Progenitor cell of endocrine pancreas (in vitro differentiated cells): Measurements from ENCODE around the gene SGK2. TPM values are rescaled to one million over a fixed set of nuclear protein-coding genes. Genes with fewer than 3 reads are reported as not detected.

Source experiments
- DNase-seq: peaks from one replicate; pipeline ENCODE4 v3.0.0; 2021; ENCODE audit warnings: low spot score; ENCODE audit not compliant: unreplicated experiment
- H3K27ac Mint-ChIP-seq: 2 replicates; pipeline ENCODE4 v1.8.0; 2021; ENCODE audit warnings: mild to moderate bottlenecking, moderate library complexity, mixed read lengths
- H3K27me3 Mint-ChIP-seq: 2 replicates; pipeline ENCODE4 v1.8.0; 2021; ENCODE audit warnings: mixed read lengths
- H3K36me3 Mint-ChIP-seq: 2 replicates; pipeline ENCODE4 v1.8.0; 2022; ENCODE audit warnings: mixed read lengths; ENCODE audit not compliant: insufficient read depth
- H3K4me1 Mint-ChIP-seq: 2 replicates; pipeline ENCODE4 v1.8.0; 2021; ENCODE audit warnings: low read depth, mixed read lengths
- H3K4me3 Mint-ChIP-seq: 2 replicates; pipeline ENCODE4 v1.8.0; 2021; ENCODE audit warnings: low read depth, mild to moderate bottlenecking, moderate library complexity, mixed read lengths
- H3K9me3 Mint-ChIP-seq: 2 replicates; pipeline ENCODE4 v1.8.0; 2021; ENCODE audit warnings: low read depth, mixed read lengths
- CTCF ChIP-seq: fragments of 200-600 bp; sonication (generic); IDR thresholded peaks from one replicate; pipeline ENCODE4 v1.5.0; 2021; ENCODE audit warnings: antibody characterized with exemption, mild to moderate bottlenecking; ENCODE audit not compliant: unreplicated experiment
- total RNA-seq: library from RNA; stranded (reverse); gene quantifications from 2 replicates; pipeline ENCODE4 v1.2.1, GENCODE V29; 2021

SGK2 gene
- total RNA-seq, 1 donor from 2014 or later = 8.9 TPM

DNA sequence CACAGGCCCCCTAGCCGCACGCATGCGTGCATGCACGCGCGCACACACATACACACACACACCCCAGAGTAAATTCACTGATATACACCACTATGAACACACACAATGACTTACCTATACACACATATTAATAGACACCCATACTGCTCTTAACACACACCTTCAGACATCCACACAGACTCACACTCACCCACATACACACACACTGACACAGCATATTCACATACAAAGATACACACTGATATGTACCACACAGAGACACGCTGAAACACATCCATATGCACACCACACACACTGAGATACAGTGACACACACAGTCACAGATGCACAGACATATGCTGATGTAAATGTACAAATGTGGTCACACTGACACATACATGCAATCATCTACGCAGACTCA lies 5.6 kb downstream of the SGK2 start:
- Mint-ChIP-seq H3K27ac (no peak overlapping the region), H3K9me3 (no peaks in the 10 kb centered on the region), H3K36me3 (no peaks in the 10 kb centered on the region), H3K4me3 (no peak overlapping the region), H3K4me1 (peaks cover 5% of the 10 kb centered on the region), H3K27me3 (no peaks in the 10 kb centered on the region)
- TF ChIP-seq CTCF = no peak
- DNase-seq = no peak

DNA sequence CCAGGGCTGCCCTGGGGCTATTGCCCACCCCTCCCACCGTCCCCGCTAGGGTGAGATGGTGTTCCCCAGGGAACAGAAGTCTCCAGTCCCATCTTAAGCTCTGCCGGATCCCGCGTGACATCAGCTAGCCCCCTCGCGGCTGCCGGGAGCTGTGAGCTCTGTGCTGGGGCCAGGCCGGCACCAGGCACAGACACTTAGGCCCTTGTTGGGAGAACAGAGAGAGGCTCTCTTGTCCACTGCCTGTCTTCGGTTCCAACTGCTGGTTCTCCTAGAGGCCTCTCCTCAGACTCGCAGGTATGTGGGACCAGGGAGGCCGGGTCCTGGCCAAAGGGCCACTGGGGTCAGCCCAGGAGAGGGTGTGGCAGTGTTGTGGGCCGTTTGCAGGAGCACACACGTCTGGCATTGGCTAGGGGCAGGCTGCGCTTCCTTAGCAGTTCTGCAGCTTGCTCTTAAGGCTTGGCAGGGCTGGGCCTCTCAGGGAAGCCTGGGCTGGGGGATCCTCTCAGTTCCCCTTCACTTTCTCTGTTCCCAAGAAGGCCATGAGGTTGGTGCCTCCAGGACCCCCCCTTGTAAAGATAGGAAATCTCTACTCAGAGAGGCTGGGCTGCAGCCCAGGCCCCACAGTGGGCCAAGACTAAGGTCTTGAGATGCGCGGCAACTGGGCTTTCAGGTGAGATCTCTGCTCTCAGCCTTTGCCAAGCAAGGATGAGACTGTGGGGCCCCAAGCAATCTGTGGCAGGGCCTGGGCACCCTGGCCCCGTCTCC lies 6.3 kb downstream of the SGK2 start:
- Mint-ChIP-seq H3K27ac (no peak overlapping the region), H3K36me3 (no peaks in the 10 kb centered on the region), H3K4me1 (no peaks in the 10 kb centered on the region), H3K9me3 (no peaks in the 10 kb centered on the region), H3K27me3 (no peaks in the 10 kb centered on the region), H3K4me3 (no peak overlapping the region)
- DNase-seq = no peak
- TF ChIP-seq CTCF = no peak

DNA sequence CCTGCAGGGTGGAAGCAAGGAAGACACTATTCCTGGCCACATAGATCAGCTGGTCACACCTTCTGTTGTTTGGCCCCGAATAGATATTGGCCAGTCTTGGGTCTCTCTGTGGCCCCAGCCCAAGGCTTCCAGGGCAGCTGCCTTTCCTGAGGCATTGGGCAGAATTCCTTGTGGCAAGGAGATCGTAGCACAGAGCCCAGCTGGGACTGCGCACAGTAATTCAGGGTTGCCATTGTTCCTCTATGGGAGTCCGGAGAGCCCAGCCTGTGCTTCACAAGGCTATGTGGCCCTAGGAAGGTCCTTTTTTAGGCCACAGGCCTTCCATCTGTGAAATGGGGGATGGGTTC lies 6.9 kb downstream of the SGK2 start:
- Mint-ChIP-seq H3K27me3 (no peaks in the 10 kb centered on the region), H3K36me3 (no peaks in the 10 kb centered on the region), H3K4me3 (no peak overlapping the region), H3K27ac (no peak overlapping the region), H3K9me3 (no peaks in the 10 kb centered on the region), H3K4me1 (no peaks in the 10 kb centered on the region)
- DNase-seq = no peak
- no peak for TF ChIP-seq CTCF

- Mint-ChIP-seq H3K4me1 (no peaks in the 10 kb centered on the region), H3K9me3 (no peaks in the 10 kb centered on the region), H3K27me3 (no peaks in the 10 kb centered on the region), H3K36me3 (no peaks in the 10 kb centered on the region), H3K4me3 (no peak overlapping the region), H3K27ac (no peak overlapping the region)
- TF ChIP-seq CTCF = no peak
- no peak for DNase-seq
Measured at GRCh38 chr20:43567477-43567876, 8.7 kb downstream of the SGK2 start.

- Mint-ChIP-seq H3K27me3 (no peaks in the 10 kb centered on the region), H3K36me3 (no peaks in the 10 kb centered on the region), H3K9me3 (no peaks in the 10 kb centered on the region), H3K27ac (no peak overlapping the region), H3K4me3 (no peak overlapping the region), H3K4me1 (no peaks in the 10 kb centered on the region)
- DNase-seq = no peak
- TF ChIP-seq CTCF = no peak
Measured at GRCh38 chr20:43568706-43569105, 9.9 kb downstream of the SGK2 start.
